HG03025 (cell line): ENCODE data around the gene PCP2.

Experiments
- ATAC-seq: cut with Tn5 transposase; IDR thresholded peaks from one replicate; pipeline ENCODE4 v1.9.1; 2021; ENCODE audit warnings: mild to moderate bottlenecking, moderate library complexity; ENCODE audit not compliant: unreplicated experiment, low FRiP score

The PCP2 gene

GRCh38 chr19:7640803-7641202 lies 7.3 kb upstream of the PCP2 start:
- ATAC-seq, result no peak

GRCh38 chr19:7639863-7640348 lies 6.4 kb upstream of the PCP2 start:
- no peak for ATAC-seq

GRCh38 chr19:7638802-7639465 lies 5.4 kb upstream of the PCP2 start:
- no peak for ATAC-seq

GRCh38 chr19:7637374-7638256 lies 4.1 kb upstream of the PCP2 start:
- ATAC-seq, result no peak

- no peak for ATAC-seq
Observed at GRCh38 chr19:7636691-7637373, 3.3 kb upstream of the PCP2 start, which contains the start of gene STXBP2. TSS of gene STXBP2 (plus strand) at chr19:7637110. CDS start at chr19:7637150, 40 bp downstream.

GRCh38 chr19:7636317-7636690 lies 2.8 kb upstream of the PCP2 start:
- ATAC-seq, result no peak

- ATAC-seq, result no peak
Observed at GRCh38 chr19:7635670-7636069, 2.2 kb upstream of the PCP2 start.

- ATAC-seq, result no peak
Observed at GRCh38 chr19:7632340-7633203, 947 bp downstream of the PCP2 start.

- no peak for ATAC-seq
Observed at GRCh38 chr19:7631577-7631976, 1.9 kb downstream of the PCP2 start.

- ATAC-seq, result no peak
Observed at GRCh38 chr19:7629347-7630054, 4.0 kb downstream of the PCP2 start, which contains the start of the genes PET100 and XAB2. TSS of gene PET100 (plus strand) at chr19:7629793. CDS start at chr19:7629834, 41 bp downstream. TSS of gene XAB2 (minus strand) at chr19:7629545. CDS start at chr19:7629527, 18 bp downstream.

GRCh38 chr19:7628589-7629311 lies 4.8 kb downstream of the PCP2 start:
- no peak for ATAC-seq

- no peak for ATAC-seq
Observed at GRCh38 chr19:7627166-7627565, 6.4 kb downstream of the PCP2 start.

GRCh38 chr19:7625763-7626372 lies 7.7 kb downstream of the PCP2 start:
- no peak for ATAC-seq

- ATAC-seq, result no peak
Observed at GRCh38 chr19:7624810-7625209, 8.7 kb downstream of the PCP2 start.

GRCh38 chr19:7623725-7624603 lies 9.6 kb downstream of the PCP2 start:
- no peak for ATAC-seq

GRCh38 chr19:7622933-7623685 lies 10.4 kb downstream of the PCP2 start:
- no peak for ATAC-seq
